Measurements from ENCODE around the gene STX4.
A peak's percentile ranks its signal among the peaks of the same experiment; 100 is the strongest.
"Not testable (repeated sequence)": the region's sequence is repeated elsewhere in the genome, so short reads cannot be mapped to it uniquely, and the experiment has no call there.

STX4 gene

GRCh38 chr16:30998852-30999761, 34.3 kb upstream of the STX4 start:
- DNase-seq: no peak

GRCh38 chr16:31000671-31001382, 32.5 kb upstream of the STX4 start:
- no peak for DNase-seq

GRCh38 chr16:31001507-31002249, 31.7 kb upstream of the STX4 start:
- no peak for DNase-seq

- no peak for DNase-seq
Measured at GRCh38 chr16:31002250-31002700, 31.1 kb upstream of the STX4 start.

- DNase-seq: no peak
Measured at GRCh38 chr16:31002862-31003341, 30.5 kb upstream of the STX4 start.

- DNase-seq: no peak
Measured at GRCh38 chr16:31003744-31004143, 29.6 kb upstream of the STX4 start.

- DNase-seq: no peak
Measured at GRCh38 chr16:31004658-31005057, 28.7 kb upstream of the STX4 start.

GRCh38 chr16:31005350-31006085, 27.8 kb upstream of the STX4 start:
- no peak for DNase-seq

GRCh38 chr16:31006086-31006385, 27.3 kb upstream of the STX4 start:
- DNase-seq: no peak

GRCh38 chr16:31006589-31006988, 26.8 kb upstream of the STX4 start:
- DNase-seq: no peak

GRCh38 chr16:31007684-31008083, 25.7 kb upstream of the STX4 start:
- no peak for DNase-seq

- no peak for DNase-seq
Measured at GRCh38 chr16:31008149-31008548, 25.2 kb upstream of the STX4 start.

- DNase-seq: no peak
Measured at GRCh38 chr16:31008551-31008950, 24.8 kb upstream of the STX4 start.

- DNase-seq: no peak
Measured at GRCh38 chr16:31009120-31009519, 24.2 kb upstream of the STX4 start.

GRCh38 chr16:31009894-31010584, 23.3 kb upstream of the STX4 start:
- DNase-seq: peak; percentile 29

- DNase-seq: peak; percentile 83
Measured at GRCh38 chr16:31010585-31011325, 22.6 kb upstream of the STX4 start, which contains the start of gene STX1B. Gene STX1B, minus strand, starts transcription at chr16:31010638. Its CDS starts 242 bp downstream, at chr16:31010396.

GRCh38 chr16:31011815-31012214, 21.5 kb upstream of the STX4 start:
- not testable (repeated sequence) for DNase-seq

- not testable (repeated sequence) for DNase-seq
Measured at GRCh38 chr16:31013292-31013691, 20.1 kb upstream of the STX4 start.

GRCh38 chr16:31016018-31016417, 17.3 kb upstream of the STX4 start:
- no peak for DNase-seq

GRCh38 chr16:31017756-31018155, 15.6 kb upstream of the STX4 start:
- not testable (repeated sequence) for DNase-seq

- no peak for DNase-seq
Measured at GRCh38 chr16:31020536-31020935, 12.8 kb upstream of the STX4 start.

Data from CD4-positive, alpha-beta T cell treated with Interleukin-17A for 4 hours (primary cell).